IMR-90 (cell line): ENCODE results near the gene TRAF1. TPM values are rescaled to one million over a fixed set of nuclear protein-coding genes. Genes with fewer than 3 reads are reported as not detected.

ENCODE experiments used
- ATAC-seq: fragments of 200-7000 bp; cut with Tn5 transposase; 2 replicates; pipeline ENCODE4 v1.9.1; 2020; ENCODE audit warnings: low read depth, mild to moderate bottlenecking, moderate library complexity
- BruUV-seq: library from RNA; stranded (reverse); fragments of 400-500 nt; replicated peaks from 2 replicates; lab custom pipeline; 2021; lab: Mats Ljungman, UMichigan
- CTCF ChIA-PET: fragments of 300-600 bp; formaldehyde crosslinking; extraction: SDS; loops from one replicate; lab custom pipeline; 2021; ENCODE audit warnings: antibody characterized with exemption; lab: Yijun Ruan, JAX
- POLR2A ChIA-PET: fragments of 300-600 bp; sonication (Branson Sonifier 250); formaldehyde crosslinking; loops from one replicate; lab custom pipeline; 2022; ENCODE audit warnings: antibody characterized with exemption; ENCODE audit not compliant: unreplicated experiment; lab: Charles Lee
- DNase-seq: peaks from one replicate; pipeline ENCODE4 v3.0.0; 2013
- H2AFZ ChIP-seq: replicated peaks from 2 replicates; pipeline ENCODE3; 2013; ENCODE audit warnings: low read length, mild to moderate bottlenecking; ENCODE audit not compliant: poor library complexity
- H2AK5ac ChIP-seq: 2 replicates; pipeline ENCODE4 v1.6.1; 2013; ENCODE audit warnings: low read depth, low read length, inconsistent platforms
- H2AK9ac ChIP-seq: replicated peaks from 2 replicates; pipeline ENCODE3; 2013; ENCODE audit warnings: mild to moderate bottlenecking, low read depth, low read length, moderate library complexity; ENCODE audit not compliant: poor library complexity
- H2BK120ac ChIP-seq: 2 replicates; pipeline ENCODE4 v1.6.1; 2013; ENCODE audit warnings: low read depth, low read length, inconsistent platforms
- H2BK15ac ChIP-seq: 3 replicates; pipeline ENCODE4 v1.6.1; 2013; ENCODE audit warnings: low read depth, low read length, inconsistent platforms
- H2BK20ac ChIP-seq: 2 replicates; pipeline ENCODE4 v1.6.1; 2013; ENCODE audit warnings: low read depth, mild to moderate bottlenecking, inconsistent platforms, low read length, moderate library complexity
- H2BK5ac ChIP-seq: 2 replicates; pipeline ENCODE4 v1.6.1; 2013; ENCODE audit warnings: mild to moderate bottlenecking, low read depth, low read length, inconsistent platforms; ENCODE audit not compliant: poor library complexity, severe bottlenecking
- H3K14ac ChIP-seq: replicated peaks from 2 replicates; pipeline ENCODE4 v1.6.1; 2013; ENCODE audit warnings: low read depth, low read length, inconsistent platforms
- H3K18ac ChIP-seq: 2 replicates; pipeline ENCODE4 v1.6.1; 2013; ENCODE audit warnings: low read depth, low read length, control low read depth
- H3K23ac ChIP-seq: 2 replicates; pipeline ENCODE4 v1.6.1; 2013; ENCODE audit warnings: low read depth, low read length, inconsistent platforms
- H3K27ac ChIP-seq: 2 replicates; pipeline ENCODE4 v1.5.1; 2013; ENCODE audit warnings: mild to moderate bottlenecking, control low read depth, low read length; ENCODE audit not compliant: insufficient read depth
- H3K27me3 ChIP-seq: 2 replicates; pipeline ENCODE4 v1.6.1; 2013; ENCODE audit warnings: low read length; ENCODE audit not compliant: control insufficient read depth, insufficient read depth
- H3K36me3 ChIP-seq: 2 replicates; pipeline ENCODE4 v1.6.1; 2013; ENCODE audit warnings: low read length, mixed read lengths; ENCODE audit not compliant: control insufficient read depth, insufficient read depth
- H3K4ac ChIP-seq: 2 replicates; pipeline ENCODE4 v1.6.1; 2013; ENCODE audit warnings: low read depth, low read length, inconsistent platforms
- H3K4me1 ChIP-seq: 2 replicates; pipeline ENCODE4 v1.6.1; 2013; ENCODE audit warnings: low read length, mixed read lengths; ENCODE audit not compliant: control insufficient read depth, insufficient read depth
- H3K4me2 ChIP-seq: 2 replicates; pipeline ENCODE4 v1.6.1; 2013; ENCODE audit warnings: low read depth, mild to moderate bottlenecking, control low read depth, low read length, moderate library complexity
- H3K4me3 ChIP-seq: 2 replicates; pipeline ENCODE4 v1.5.1; 2013; ENCODE audit warnings: low read depth, mild to moderate bottlenecking, control low read depth, low read length, moderate library complexity; ENCODE audit not compliant: insufficient read depth
- H3K56ac ChIP-seq: 2 replicates; pipeline ENCODE4 v1.6.1; 2013; ENCODE audit warnings: low read length, inconsistent platforms; ENCODE audit not compliant: insufficient read depth; ENCODE audit errors: extremely low read depth
- H3K79me1 ChIP-seq, 2 experiments: 2 replicates each; pipeline ENCODE4 v1.6.1; 2013; ENCODE audit warnings: low read length in 2 of 2, inconsistent platforms in 1 of 2, low read depth in 1 of 2
- H3K9ac ChIP-seq: 2 replicates; pipeline ENCODE4 v1.6.1; 2013; ENCODE audit warnings: low read depth, low read length, control low read depth
- H3K9me1 ChIP-seq: 2 replicates; pipeline ENCODE4 v1.6.1; 2013; ENCODE audit warnings: low read length, inconsistent platforms; ENCODE audit not compliant: insufficient read depth
- H3K9me3 ChIP-seq: 2 replicates; pipeline ENCODE4 v1.6.1; 2013; ENCODE audit warnings: low read length; ENCODE audit not compliant: control insufficient read depth, insufficient read depth
- H4K20me1 ChIP-seq: 2 replicates; pipeline ENCODE4 v1.6.1; 2013; ENCODE audit warnings: low read length, inconsistent platforms; ENCODE audit not compliant: insufficient read depth
- H4K5ac ChIP-seq: 2 replicates; pipeline ENCODE4 v1.6.1; 2013; ENCODE audit warnings: mild to moderate bottlenecking, low read depth, low read length, control low read depth
- H4K8ac ChIP-seq, 2 experiments: 2 replicates each; pipeline ENCODE4 v1.6.1; 2013; ENCODE audit warnings: low read depth in 2 of 2, low read length in 2 of 2, control low read depth in 1 of 2, inconsistent platforms in 1 of 2
- H4K91ac ChIP-seq: 2 replicates; pipeline ENCODE4 v1.6.1; 2013; ENCODE audit warnings: low read depth, low read length, inconsistent platforms; ENCODE audit not compliant: insufficient read depth
- BHLHE40 ChIP-seq: fragments of 150-350 bp; IDR thresholded peaks from 2 replicates; pipeline ENCODE4 v1.6.1; 2016; ENCODE audit warnings: mild to moderate bottlenecking, low read depth, low read length
- CHD1 ChIP-seq: IDR thresholded peaks from 2 replicates; pipeline ENCODE4 v1.6.1; 2012; ENCODE audit warnings: low read depth, low read length, improper control_type of control experiment
- FOS ChIP-seq: fragments of 150-350 bp; IDR thresholded peaks from 2 replicates; pipeline ENCODE4 v1.6.1; 2016; ENCODE audit warnings: low read depth, low read length
- MAFK ChIP-seq: IDR thresholded peaks from 2 replicates; pipeline ENCODE4 v1.6.1; 2012; ENCODE audit warnings: low read depth, low read length, improper control_type of control experiment
- MAZ ChIP-seq: IDR thresholded peaks from 2 replicates; pipeline ENCODE4 v1.6.1; 2012; ENCODE audit warnings: low read depth, mild to moderate bottlenecking, low read length, improper control_type of control experiment, moderate library complexity, borderline replicate concordance
- POLR2A ChIP-seq: IDR thresholded peaks from 2 replicates; pipeline ENCODE4 v1.6.1; 2012; ENCODE audit warnings: mild to moderate bottlenecking, low read depth, low read length
- RAD21 ChIP-seq: IDR thresholded peaks from 2 replicates; pipeline ENCODE4 v1.6.1; 2012; ENCODE audit warnings: low read length, improper control_type of control experiment
- RCOR1 ChIP-seq: IDR thresholded peaks from 2 replicates; pipeline ENCODE4 v1.6.1; 2012; ENCODE audit warnings: mild to moderate bottlenecking, low read length, improper control_type of control experiment; ENCODE audit not compliant: insufficient replicate concordance
- RFX5 ChIP-seq: IDR thresholded peaks from 2 replicates; pipeline ENCODE4 v1.8.0; 2012; ENCODE audit warnings: low read depth, mild to moderate bottlenecking, low read length, moderate library complexity
- SMC3 ChIP-seq: fragments of 150-350 bp; IDR thresholded peaks from 2 replicates; pipeline ENCODE4 v1.6.1; 2016; ENCODE audit warnings: low read depth, mild to moderate bottlenecking, antibody characterized with exemption, low read length, moderate library complexity
- WGBS, 2 experiments: methylation state at CpG; one replicate each; pipeline versions ENCODE4 v1.1.5 to v1.1.7; 2013; ENCODE audit warnings: missing lambda C conversion rate in 2 of 2; ENCODE audit not compliant: insufficient read length in 1 of 2; ENCODE audit errors: extremely low coverage in 2 of 2; 5-methylcytosine and 5-hydroxymethylcytosine counted together
- dilution Hi-C: fragments of 300-500 bp; cut with HindIII; formaldehyde crosslinking; loops from one replicate; pipeline ENCODE4 v1.14.3; 2018; ENCODE audit warnings: low sequenced_read_pairs; ENCODE audit not compliant: unreplicated experiment
- in situ Hi-C: fragments of 300-500 bp; cut with MboI; formaldehyde crosslinking; loops from 3 replicates; pipeline ENCODE4 v1.14.3; 2019; ENCODE audit warnings: low sequenced_read_pairs, inconsistent platforms, mixed read lengths
- intact Hi-C: fragments of 100-400 bp; cut with micrococcal nuclease; formaldehyde crosslinking; loops from 2 replicates; pipeline ENCODE4 v1.10.0; 2022
- polyA plus RNA-seq, 3 experiments: library from polyadenylated mRNA; depleted of rRNA; stranded (reverse); fragments of >200 nt; gene quantifications; 2 replicates each; pipeline ENCODE4 v1.2.3, GENCODE V29; 2012; ENCODE audit warnings: low replicate concordance in 1 of 3
- total RNA-seq: library from RNA; depleted of rRNA; stranded (reverse); fragments of >200 nt; gene quantifications from 2 replicates; pipeline ENCODE4 v1.2.3, GENCODE V29; 2012
- TF ChIP-seq, protein P1 (sequence below): fragments of 150-350 bp; IDR thresholded peaks from 2 replicates; pipeline ENCODE4 v1.6.1; 2016; ENCODE audit warnings: low read depth, mild to moderate bottlenecking, low read length, moderate library complexity, borderline replicate concordance
- TF ChIP-seq, protein P2 (sequence below): fragments of 150-350 bp; IDR thresholded peaks from 2 replicates; pipeline ENCODE4 v1.6.1; 2017; ENCODE audit warnings: mild to moderate bottlenecking, antibody characterized with exemption, low read length, low read depth

TRAF1 gene
- total and polyA plus RNA-seq, 2 of the 4 experiments (the other 2 are of a cell fraction), result 3.9 to 4.1 TPM

DNA sequence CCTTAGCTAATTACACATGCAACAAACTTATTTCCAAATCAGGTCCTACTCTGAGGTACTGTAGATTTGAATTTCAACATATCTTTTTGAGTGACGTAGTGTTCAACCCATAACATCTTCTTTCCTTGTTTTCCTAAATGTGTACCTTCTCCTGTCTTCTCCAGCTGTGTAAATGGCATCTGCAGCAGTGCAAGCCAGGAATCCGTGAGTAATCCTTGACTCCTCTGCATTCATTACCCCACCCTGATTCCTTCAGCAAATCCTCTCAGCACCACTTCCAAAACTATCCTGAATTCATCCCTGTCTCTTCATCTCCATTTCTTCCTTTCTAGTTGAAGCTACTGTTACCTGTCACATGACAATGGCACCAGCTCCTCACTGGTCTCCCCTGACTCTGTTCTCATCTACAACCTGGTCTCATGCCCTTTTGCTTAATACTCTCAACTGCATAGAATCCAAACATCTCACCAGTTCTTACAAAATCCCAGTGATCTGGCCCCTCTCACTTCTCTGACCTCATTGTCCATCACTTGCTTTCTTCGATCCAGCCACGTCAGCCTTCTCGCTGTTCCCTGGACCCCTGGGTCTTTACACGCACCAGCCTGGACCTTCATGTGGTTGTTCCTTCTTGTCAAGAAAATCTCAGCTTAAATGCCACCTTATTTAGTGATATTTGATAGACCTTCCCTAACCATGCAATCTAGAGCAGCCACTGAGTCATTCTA is 14.6 kb upstream of the TRAF1 start:
- in situ Hi-C loops, result no loop called here
- POLR2A ChIA-PET, result no interaction called here
- TF ChIP-seq RAD21, result no peak
- no peak for TF ChIP-seq POLR2A
- TF ChIP-seq, protein P1, sequence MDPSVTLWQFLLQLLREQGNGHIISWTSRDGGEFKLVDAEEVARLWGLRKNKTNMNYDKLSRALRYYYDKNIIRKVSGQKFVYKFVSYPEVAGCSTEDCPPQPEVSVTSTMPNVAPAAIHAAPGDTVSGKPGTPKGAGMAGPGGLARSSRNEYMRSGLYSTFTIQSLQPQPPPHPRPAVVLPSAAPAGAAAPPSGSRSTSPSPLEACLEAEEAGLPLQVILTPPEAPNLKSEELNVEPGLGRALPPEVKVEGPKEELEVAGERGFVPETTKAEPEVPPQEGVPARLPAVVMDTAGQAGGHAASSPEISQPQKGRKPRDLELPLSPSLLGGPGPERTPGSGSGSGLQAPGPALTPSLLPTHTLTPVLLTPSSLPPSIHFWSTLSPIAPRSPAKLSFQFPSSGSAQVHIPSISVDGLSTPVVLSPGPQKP, result no peak
- no peak for TF ChIP-seq MAZ
- no peak for TF ChIP-seq RFX5
- no peak for TF ChIP-seq CHD1
- no peak for TF ChIP-seq FOS
- no peak for TF ChIP-seq MAFK
- TF ChIP-seq, protein P2, sequence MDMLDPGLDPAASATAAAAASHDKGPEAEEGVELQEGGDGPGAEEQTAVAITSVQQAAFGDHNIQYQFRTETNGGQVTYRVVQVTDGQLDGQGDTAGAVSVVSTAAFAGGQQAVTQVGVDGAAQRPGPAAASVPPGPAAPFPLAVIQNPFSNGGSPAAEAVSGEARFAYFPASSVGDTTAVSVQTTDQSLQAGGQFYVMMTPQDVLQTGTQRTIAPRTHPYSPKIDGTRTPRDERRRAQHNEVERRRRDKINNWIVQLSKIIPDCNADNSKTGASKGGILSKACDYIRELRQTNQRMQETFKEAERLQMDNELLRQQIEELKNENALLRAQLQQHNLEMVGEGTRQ, result no peak
- TF ChIP-seq SMC3, result no peak
- no peak for TF ChIP-seq BHLHE40
- no peak for TF ChIP-seq RCOR1

More for the DNA sequence above, 14.6 kb upstream of the TRAF1 start:
- Histone ChIP-seq H3K36me3 (no peaks in the 10 kb centered on the region), H3K4me1 (peaks cover 30% of the 10 kb centered on the region), H3K27me3 (no peaks in the 10 kb centered on the region), H4K91ac (peak overlapping the region; percentile 64; the same call in 1 of the 2 replicates), H3K18ac (peak overlapping the region; percentile 19), H3K14ac (peak overlapping the region; percentile 74), H2BK5ac (no peak overlapping the region), H3K4ac (peak overlapping the region; percentile 80), H4K5ac (peak overlapping the region; percentile 53; the same call in 1 of the 2 replicates), H2AFZ (peak overlapping the region; percentile 83), H4K20me1 (no peaks in the 10 kb centered on the region), H3K9me1 (peaks cover 25% of the 10 kb centered on the region), H2AK9ac (peak overlapping the region; percentile 65), H3K27ac (peak overlapping the region; percentile 32; the same call in 1 of the 2 replicates), H3K79me1 (no peaks in the 10 kb centered on the region), H2BK15ac (peak overlapping the region; percentile 62; the same call in 1 of the 3 replicates), H2BK120ac (peak overlapping the region; percentile 89), H3K4me2 (peak overlapping the region; percentile 44), H3K23ac (no peak overlapping the region), H3K9me3 (no peaks in the 10 kb centered on the region), H4K8ac (peak overlapping the region in 1 of 2 experiments; percentile 50; a peak in 1 of 4 replicates), H2AK5ac (peak overlapping the region; percentile 94), H2BK20ac (peak overlapping the region; percentile 74), H3K9ac (no peak overlapping the region), H3K56ac (no peak overlapping the region), H3K4me3 (no peak overlapping the region)
- BruUV-seq, result no TSS peak
- ATAC-seq (no peak), DNase-seq (peak; percentile 60)
- dilution Hi-C loops, result no loop called here
- intact Hi-C loops, result no loop called here
- CTCF ChIA-PET, result no interaction called here
- 46% methylated on average over 2 of the region's 6 CpGs; no CpG with 5 or more reads in 1 of the 2 experiments for WGBS, 2 experiments
